ENCODE measurements around the gene PUS1.

The PUS1 gene

GRCh38 chr12:131918311-131919050 is 10.6 kb upstream of the PUS1 start:
- H3K4me3 ChIP-seq (ENCODE audit: low read length), result no peak overlapping the region
- TF ChIP-seq, protein P1, sequence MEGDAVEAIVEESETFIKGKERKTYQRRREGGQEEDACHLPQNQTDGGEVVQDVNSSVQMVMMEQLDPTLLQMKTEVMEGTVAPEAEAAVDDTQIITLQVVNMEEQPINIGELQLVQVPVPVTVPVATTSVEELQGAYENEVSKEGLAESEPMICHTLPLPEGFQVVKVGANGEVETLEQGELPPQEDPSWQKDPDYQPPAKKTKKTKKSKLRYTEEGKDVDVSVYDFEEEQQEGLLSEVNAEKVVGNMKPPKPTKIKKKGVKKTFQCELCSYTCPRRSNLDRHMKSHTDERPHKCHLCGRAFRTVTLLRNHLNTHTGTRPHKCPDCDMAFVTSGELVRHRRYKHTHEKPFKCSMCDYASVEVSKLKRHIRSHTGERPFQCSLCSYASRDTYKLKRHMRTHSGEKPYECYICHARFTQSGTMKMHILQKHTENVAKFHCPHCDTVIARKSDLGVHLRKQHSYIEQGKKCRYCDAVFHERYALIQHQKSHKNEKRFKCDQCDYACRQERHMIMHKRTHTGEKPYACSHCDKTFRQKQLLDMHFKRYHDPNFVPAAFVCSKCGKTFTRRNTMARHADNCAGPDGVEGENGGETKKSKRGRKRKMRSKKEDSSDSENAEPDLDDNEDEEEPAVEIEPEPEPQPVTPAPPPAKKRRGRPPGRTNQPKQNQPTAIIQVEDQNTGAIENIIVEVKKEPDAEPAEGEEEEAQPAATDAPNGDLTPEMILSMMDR (conservative IDR thresholded peaks at IDR 0.05; ENCODE audit: low read depth, low read length), result no peak
- no peak for DNase-seq (ENCODE audit: low read depth)

GRCh38 chr12:131919051-131919347 is 10.1 kb upstream of the PUS1 start:
- no peak overlapping the region for H3K4me3 ChIP-seq (ENCODE audit: low read length)
- TF ChIP-seq, protein P1 (conservative IDR thresholded peaks at IDR 0.05; ENCODE audit: low read depth, low read length), result no peak
- DNase-seq (ENCODE audit: low read depth), result no peak

DNA sequence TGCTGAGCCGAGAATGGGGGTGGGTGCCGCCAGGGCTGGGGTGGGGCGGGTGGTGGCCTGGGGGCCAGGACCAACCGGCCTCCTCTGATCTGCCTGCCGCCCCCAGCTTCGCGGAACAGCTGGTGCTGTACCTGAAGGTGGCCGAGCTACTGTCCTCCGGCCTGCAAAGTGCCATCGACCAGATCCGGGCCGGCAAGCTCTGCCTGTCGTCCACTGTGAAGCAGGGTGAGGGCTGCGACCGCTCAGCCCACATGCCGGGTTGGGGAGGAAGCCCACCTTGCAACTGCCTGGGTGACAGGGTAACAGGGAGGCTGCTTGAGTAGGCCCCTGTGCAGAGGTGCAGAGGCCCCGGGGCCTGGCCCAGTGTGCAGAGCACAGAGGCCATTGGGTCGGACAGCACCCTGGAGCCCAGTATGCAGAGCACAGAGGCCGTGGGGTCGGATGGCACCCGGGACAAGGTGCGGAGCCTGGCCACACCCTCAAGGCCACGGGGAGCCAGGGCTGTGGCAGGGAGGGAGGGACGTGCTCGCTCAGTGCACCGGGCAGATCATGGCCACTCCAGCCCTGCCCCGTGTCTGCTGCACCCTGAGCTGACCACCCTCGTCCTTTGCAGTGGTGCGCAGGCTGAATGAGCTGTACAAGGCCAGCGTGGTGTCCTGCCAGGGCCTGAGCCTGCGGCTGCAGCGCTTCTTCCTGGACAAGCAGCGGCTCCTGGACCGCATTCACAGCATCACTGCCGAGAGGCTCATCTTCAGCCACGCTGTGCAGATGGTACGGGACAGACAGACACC is 9.5 kb upstream of the PUS1 start:
- DNase-seq (ENCODE audit: low read depth), result no peak
- TF ChIP-seq, protein P1 (conservative IDR thresholded peaks at IDR 0.05; ENCODE audit: low read depth, low read length), result no peak
- no peak overlapping the region for H3K4me3 ChIP-seq (ENCODE audit: low read length)

- TF ChIP-seq, protein P1 (conservative IDR thresholded peaks at IDR 0.05; ENCODE audit: low read depth, low read length), result no peak
- no peak for DNase-seq (ENCODE audit: low read depth)
These were observed 8.9 kb upstream of the PUS1 start for GRCh38 chr12:131920157-131920508.

DNA sequence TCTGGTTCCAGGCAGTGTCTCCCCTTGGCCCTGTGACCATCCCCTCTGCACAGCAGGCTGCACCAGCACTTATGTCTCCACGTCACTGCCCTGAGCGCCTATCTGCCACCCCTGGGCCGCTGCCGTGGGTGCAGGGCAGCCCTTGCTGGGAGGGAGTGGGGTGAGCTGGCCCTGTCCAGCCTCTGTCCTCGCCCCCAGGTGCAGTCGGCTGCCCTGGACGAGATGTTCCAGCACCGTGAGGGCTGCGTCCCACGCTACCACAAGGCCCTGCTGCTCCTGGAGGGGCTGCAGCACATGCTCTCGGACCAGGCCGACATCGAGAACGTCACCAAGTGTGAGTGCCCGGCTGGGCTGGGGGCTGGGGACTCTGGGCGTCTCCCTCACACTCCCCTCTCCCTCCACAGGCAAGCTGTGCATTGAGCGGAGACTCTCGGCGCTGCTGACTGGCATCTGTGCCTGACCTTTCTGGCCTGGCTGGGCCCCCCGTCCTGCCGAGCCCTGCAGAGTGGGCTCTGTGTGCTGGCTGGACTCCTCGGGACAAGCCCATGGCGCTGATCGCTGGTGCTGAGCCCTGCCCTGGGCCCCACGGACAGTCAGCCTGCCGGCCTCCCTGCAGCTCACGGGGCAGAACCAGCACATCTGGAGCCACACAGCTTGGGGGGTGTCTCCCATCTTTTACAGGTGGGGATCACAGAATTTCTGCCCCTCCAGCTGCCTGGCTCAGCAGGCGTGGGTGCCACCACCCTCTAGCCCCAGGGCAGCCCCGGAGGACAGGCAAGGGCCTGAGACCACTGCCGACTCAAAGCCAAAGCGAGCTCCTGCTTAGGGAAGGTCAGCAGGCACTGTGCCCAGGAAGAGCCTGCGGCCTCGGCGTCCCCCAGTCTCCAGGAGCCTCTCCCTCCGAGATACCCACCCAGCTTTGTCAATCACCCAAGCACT is 7.9 kb upstream of the PUS1 start:
- no peak for DNase-seq (ENCODE audit: low read depth)
- H3K4me3 ChIP-seq (ENCODE audit: low read length), result no peak overlapping the region
- TF ChIP-seq, protein P1 (conservative IDR thresholded peaks at IDR 0.05; ENCODE audit: low read depth, low read length), result no peak

More at GRCh38 chr12:131920157-131920508, 8.9 kb upstream of the PUS1 start:
- H3K4me3 ChIP-seq (ENCODE audit: low read length), result no peak overlapping the region

DNA sequence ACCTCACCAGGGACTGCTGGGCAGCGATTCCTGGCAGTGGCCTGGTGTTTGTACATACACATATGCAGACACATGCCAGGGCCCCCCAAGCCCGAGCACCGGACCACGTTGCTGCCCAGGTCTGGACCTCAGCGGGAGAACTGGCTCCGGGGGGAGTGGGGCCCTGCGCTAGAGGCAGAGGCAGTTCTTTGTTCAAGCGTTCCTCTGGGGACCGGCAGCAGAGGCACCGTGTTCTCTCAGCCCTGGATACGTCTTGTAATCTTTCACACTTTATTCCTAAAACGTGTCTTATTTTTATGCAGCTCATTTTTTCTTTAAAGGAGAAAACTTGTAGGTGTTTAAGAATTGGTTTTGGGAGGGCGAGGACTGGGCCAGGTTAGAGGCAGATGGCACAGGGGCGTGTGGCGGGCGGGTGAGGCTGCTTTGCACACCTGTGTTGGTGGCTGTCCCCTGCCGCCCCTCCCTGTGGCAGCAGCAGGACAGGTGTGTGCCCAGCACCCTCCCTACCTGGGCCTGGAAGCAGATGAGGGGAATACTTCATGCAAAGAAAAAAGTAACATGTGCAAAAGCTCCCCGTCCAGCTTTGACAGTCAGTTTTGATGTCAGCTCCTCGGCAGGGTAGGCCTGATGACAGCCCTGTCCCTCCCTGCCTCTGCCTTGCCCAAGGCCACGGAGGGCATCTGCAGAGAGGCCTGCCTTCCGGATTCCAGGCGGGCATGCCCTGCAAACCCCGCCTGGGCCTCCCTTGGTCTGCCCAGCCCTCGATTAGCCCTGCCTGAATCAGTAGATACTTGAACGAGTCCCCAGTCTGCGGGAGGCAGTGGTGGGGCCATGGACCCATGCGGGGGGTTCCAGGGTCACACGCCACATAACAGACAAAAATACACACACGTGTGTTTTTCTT is 7.0 kb upstream of the PUS1 start:
- TF ChIP-seq, protein P1 (conservative IDR thresholded peaks at IDR 0.05; ENCODE audit: low read depth, low read length), result no peak
- no peak for DNase-seq (ENCODE audit: low read depth)
- no peak overlapping the region for H3K4me3 ChIP-seq (ENCODE audit: low read length)

All from retinal pigment epithelial cell (primary cell).